ENCODE measurements around the gene GDI1. TPM values are rescaled to one million over a fixed set of nuclear protein-coding genes. Genes with fewer than 3 reads are reported as not detected.
"Not testable (repeated sequence)": the region's sequence is repeated elsewhere in the genome, so short reads cannot be mapped to it uniquely, and the experiment has no call there.

Gene GDI1
- total and polyA plus RNA-seq, 7 donors, result 50.9 to 101 (median 75.2) TPM

DNA sequence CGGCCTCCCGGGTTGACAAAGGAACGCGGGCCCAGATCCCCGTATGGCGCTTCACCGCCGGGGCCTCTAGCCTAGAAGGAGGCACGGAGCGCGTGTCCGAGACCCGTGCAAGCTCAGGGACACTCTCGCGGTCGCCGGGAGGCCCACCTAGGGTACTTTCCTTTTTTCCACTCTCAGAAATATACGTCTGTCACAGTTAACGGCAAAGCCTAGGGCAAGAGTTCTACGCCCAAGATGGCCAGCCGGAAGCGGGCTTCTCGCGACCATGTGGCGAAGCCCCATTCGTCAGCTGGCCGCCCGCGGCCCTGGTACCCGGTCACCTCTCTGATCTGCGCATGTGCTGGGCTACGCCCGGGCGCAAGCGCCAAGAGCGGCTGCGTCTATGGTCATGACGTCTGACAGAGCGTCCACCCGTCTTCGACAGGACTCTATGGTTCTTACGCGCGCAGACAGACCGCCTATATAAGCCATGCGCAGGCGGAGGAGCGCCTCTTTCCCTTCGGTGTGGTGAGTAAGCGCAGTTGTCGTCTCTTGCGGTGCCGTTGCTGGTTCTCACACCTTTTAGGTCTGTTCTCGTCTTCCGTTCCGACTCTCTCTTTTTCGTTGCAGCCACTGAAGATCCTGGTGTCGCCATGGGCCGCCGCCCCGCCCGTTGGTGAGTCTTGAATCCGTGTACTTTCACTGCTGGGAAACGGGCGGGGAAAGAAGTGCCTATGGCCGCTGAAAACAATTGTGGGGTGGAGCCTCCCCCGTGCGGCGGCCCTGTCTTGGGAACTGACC, 38.9 kb upstream of the GDI1 start, which contains the start of gene RPL10:
Gene RPL10, plus strand, starts transcription at position 490 of the 780 bp plus-strand sequence. Its CDS starts 143 bp downstream, at position 633.
- peak within 1 kb of the TSS; percentile 59 to 80 (median 68) for H3K4me3 ChIP-seq
- H3K4me1 ChIP-seq, result peaks cover 0 to 20% (median 13%) of the 10 kb centered on the region in 4 donors
- intact Hi-C loops (cut with DNase I), result loop anchor here (5.0 kb wide), 1 partner anchor 89 kb away; the partner anchor contains the start of gene UBL4A
- 0% methylated on average over 69 of the region's 69 CpGs for WGBS, 2 donors
- TF ChIP-seq POLR2AphosphoS5 (IDR thresholded peaks at IDR 0.05) (peak; percentile 98 to 100 (median 100)), POLR2A (IDR thresholded peaks at IDR 0.05) (peak; percentile 95), EP300 (IDR thresholded peaks at IDR 0.05) (peak in 1 of 4 donors; percentile 78)
- TF ChIP-seq, protein P1, sequence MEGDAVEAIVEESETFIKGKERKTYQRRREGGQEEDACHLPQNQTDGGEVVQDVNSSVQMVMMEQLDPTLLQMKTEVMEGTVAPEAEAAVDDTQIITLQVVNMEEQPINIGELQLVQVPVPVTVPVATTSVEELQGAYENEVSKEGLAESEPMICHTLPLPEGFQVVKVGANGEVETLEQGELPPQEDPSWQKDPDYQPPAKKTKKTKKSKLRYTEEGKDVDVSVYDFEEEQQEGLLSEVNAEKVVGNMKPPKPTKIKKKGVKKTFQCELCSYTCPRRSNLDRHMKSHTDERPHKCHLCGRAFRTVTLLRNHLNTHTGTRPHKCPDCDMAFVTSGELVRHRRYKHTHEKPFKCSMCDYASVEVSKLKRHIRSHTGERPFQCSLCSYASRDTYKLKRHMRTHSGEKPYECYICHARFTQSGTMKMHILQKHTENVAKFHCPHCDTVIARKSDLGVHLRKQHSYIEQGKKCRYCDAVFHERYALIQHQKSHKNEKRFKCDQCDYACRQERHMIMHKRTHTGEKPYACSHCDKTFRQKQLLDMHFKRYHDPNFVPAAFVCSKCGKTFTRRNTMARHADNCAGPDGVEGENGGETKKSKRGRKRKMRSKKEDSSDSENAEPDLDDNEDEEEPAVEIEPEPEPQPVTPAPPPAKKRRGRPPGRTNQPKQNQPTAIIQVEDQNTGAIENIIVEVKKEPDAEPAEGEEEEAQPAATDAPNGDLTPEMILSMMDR (IDR thresholded peaks at IDR 0.05), result no peak
- H3K9me3 ChIP-seq, result no peaks in the 10 kb centered on the region
- H3K27ac ChIP-seq, result peak within 1 kb of the TSS; percentile 95 to 98 (median 97)
- H3K27me3 ChIP-seq, result no peaks in the 10 kb centered on the region
- H3K36me3 ChIP-seq, result peaks cover 11 to 22% (median 14%) of the 10 kb centered on the region in 4 donors
- peak; percentile 98 for DNase-seq

DNA sequence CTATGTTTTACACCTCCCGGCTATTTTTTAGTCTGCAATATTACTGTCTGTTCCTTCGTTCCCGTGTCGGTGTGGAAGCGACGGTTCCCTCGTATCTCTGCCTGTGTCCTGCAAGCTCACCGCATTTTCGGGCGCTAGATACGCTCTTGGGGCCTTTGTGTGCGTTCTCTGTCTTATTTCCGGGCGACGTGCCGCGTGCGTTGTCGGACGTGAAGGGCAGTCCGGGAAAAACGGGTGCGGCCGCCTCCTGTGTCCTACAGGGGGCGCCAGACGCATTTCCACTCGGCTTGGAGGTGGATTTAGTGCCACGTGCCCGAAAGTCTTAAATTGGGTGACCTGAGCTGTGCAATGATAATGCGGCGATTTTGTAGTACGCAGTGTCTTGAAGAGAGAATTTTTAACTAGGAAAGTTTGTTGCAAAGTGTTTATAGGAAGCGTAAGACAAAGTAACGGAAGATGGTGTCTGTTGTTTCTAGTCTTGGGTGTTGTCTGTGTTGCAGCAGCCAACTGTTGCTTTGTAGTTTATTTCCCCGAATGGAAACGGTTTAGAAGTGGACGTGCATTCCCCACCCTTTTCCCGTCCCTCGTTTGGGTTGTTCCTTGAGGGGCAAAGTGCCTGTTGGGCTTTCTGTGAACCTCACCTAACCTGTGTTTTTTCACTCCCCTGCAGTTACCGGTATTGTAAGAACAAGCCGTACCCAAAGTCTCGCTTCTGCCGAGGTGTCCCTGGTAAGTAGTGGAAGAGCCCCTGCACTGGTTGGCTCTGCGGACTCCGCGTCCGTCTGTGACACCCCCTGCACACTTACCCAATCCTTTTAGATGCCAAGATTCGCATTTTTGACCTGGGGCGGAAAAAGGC, 38.1 kb upstream of the GDI1 start:
- Histone ChIP-seq H3K9me3 (no peaks in the 10 kb centered on the region), H3K27ac (peak overlapping the region; percentile 95 to 98 (median 97)), H3K36me3 (peaks cover 11 to 22% (median 14%) of the 10 kb centered on the region in 4 donors), H3K4me1 (peaks cover 0 to 20% (median 13%) of the 10 kb centered on the region in 4 donors), H3K4me3 (peak overlapping the region; percentile 59 to 80 (median 68)), H3K27me3 (no peaks in the 10 kb centered on the region)
- TF ChIP-seq POLR2AphosphoS5 (IDR thresholded peaks at IDR 0.05), result peak in 1 of 4 donors; percentile 27
- TF ChIP-seq, protein P1 (IDR thresholded peaks at IDR 0.05), result peak; percentile 69 to 88 (median 78)
- no peak for TF ChIP-seq EP300 (IDR thresholded peaks at IDR 0.05)
- no peak for TF ChIP-seq POLR2A (IDR thresholded peaks at IDR 0.05)
- peak; percentile 95 for DNase-seq
- 1% methylated on average over 49 of the region's 49 CpGs for WGBS, 2 donors
- intact Hi-C loops (cut with DNase I), result loop anchor here (5.0 kb wide), 1 partner anchor 88 kb away; the partner anchor contains the start of gene UBL4A

- TF ChIP-seq POLR2A (IDR thresholded peaks at IDR 0.05) (no peak), POLR2AphosphoS5 (IDR thresholded peaks at IDR 0.05) (peak in 1 of 4 donors; percentile 21)
These were observed 37.2 kb upstream of the GDI1 start for GRCh38 chrX:154399527-154400368.

DNA sequence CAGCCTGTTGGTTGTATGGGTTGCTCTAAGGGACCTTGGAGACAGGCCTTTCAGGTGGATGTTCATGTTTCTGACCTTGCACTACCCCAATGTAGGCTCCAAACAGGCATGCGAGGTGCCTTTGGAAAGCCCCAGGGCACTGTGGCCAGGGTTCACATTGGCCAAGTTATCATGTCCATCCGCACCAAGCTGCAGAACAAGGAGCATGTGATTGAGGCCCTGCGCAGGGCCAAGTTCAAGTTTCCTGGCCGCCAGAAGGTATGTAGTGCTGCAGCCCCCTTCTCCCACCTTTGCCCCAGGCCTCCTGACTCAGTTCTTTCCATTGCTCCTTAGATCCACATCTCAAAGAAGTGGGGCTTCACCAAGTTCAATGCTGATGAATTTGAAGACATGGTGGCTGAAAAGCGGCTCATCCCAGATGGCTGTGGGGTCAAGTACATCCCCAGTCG, 36.6 kb upstream of the GDI1 start:
- H3K27me3 ChIP-seq; DNase-seq; H3K9me3 ChIP-seq; intact Hi-C loops (cut with DNase I): not testable (repeated sequence)
- peaks cover 11 to 22% (median 14%) of the 10 kb centered on the region in 4 donors for H3K36me3 ChIP-seq
- peaks cover 0 to 20% (median 13%) of the 10 kb centered on the region in 4 donors for H3K4me1 ChIP-seq
- H3K4me3 ChIP-seq, result peak overlapping the region in 1 of 4 donors; percentile 80
- peak overlapping the region in 2 of 4 donors; percentile 96 to 98 for H3K27ac ChIP-seq
- 82 to 87% methylated on average over 6 of the region's 6 CpGs for WGBS, 2 donors

More at GRCh38 chrX:154399527-154400368, 37.2 kb upstream of the GDI1 start:
- peak overlapping the region; percentile 59 to 80 (median 68) for H3K4me3 ChIP-seq
- H3K27me3 ChIP-seq, result no peaks in the 10 kb centered on the region
- H3K27ac ChIP-seq, result peak overlapping the region; percentile 95 to 98 (median 97)
- no peak for DNase-seq
- intact Hi-C loops (cut with DNase I), result loop anchor here (5.0 kb wide), 1 partner anchor 88 kb away; the partner anchor contains the start of gene UBL4A
- H3K4me1 ChIP-seq, result peaks cover 0 to 20% (median 13%) of the 10 kb centered on the region in 4 donors
- WGBS, 2 donors, result 32 to 44% methylated on average over 14 of the region's 14 CpGs
- H3K36me3 ChIP-seq, result peaks cover 11 to 22% (median 14%) of the 10 kb centered on the region in 4 donors
- no peaks in the 10 kb centered on the region for H3K9me3 ChIP-seq

Measured in sigmoid colon (tissue), 7 donors.